Heart right ventricle (tissue), 16 donors: Measurements from ENCODE around the gene MYO5A. TPM values are rescaled to one million over a fixed set of nuclear protein-coding genes. Genes with fewer than 3 reads are reported as not detected.

Source experiments
- ATAC-seq, 8 donors: fragments of 200-7000 bp; cut with Tn5 transposase; one replicate each; pipeline ENCODE4 v1.9.1; 2020; ENCODE audit warnings: mild to moderate bottlenecking in 8 of 8, moderate library complexity in 8 of 8, moderate number of reproducible peaks in 1 of 8
- DNase-seq, 2 donors: peaks; one replicate each; pipeline ENCODE4 v3.0.0-alpha.2; 2020
- H3K27ac ChIP-seq, 10 donors: fragments of 200-600 bp; sonication (generic) in 2 of 10; one replicate each; pipeline versions ENCODE4 v1.5.0 to v1.8.0; 2020 to 2022; ENCODE audit warnings: mild to moderate bottlenecking in 3 of 10
- H3K27me3 ChIP-seq, 7 donors: fragments of 200-600 bp; one replicate each; pipeline ENCODE4 v1.8.0; 2021 to 2022; ENCODE audit warnings: mild to moderate bottlenecking in 2 of 7
- H3K36me3 ChIP-seq, 9 donors: fragments of 200-600 bp; sonication (generic) in 1 of 9; one replicate each; pipeline versions ENCODE4 v1.5.0 to v1.8.0; 2020 to 2022; ENCODE audit warnings: mild to moderate bottlenecking in 2 of 9
- H3K4me1 ChIP-seq, 9 donors: fragments of 200-600 bp; sonication (generic) in 1 of 9; one replicate each; pipeline versions ENCODE4 v1.5.0 to v1.8.0; 2020 to 2022; ENCODE audit warnings: mild to moderate bottlenecking in 4 of 9
- H3K4me3 ChIP-seq, 10 donors: fragments of 200-600 bp; sonication (generic) in 2 of 10; one replicate each; pipeline versions ENCODE4 v1.5.0 to v1.8.0; 2020 to 2022; ENCODE audit warnings: mild to moderate bottlenecking in 7 of 10, moderate library complexity in 2 of 10
- H3K9me3 ChIP-seq, 11 donors: fragments of 200-600 bp in 10 of 11; sonication (generic) in 2 of 11; one replicate each; pipeline versions ENCODE4 v1.5.0 to v1.8.0; 2013 to 2022; ENCODE audit warnings: mild to moderate bottlenecking in 2 of 11, control low read depth in 1 of 11, moderate library complexity in 1 of 11
- WGBS, 2 donors: extraction: QIAGEN DNeasy Blood & Tissue Kit; methylation state at CpG; one replicate each; pipeline ENCODE4 v1.1.7; 2013; ENCODE audit warnings: inconsistent platforms in 1 of 2; 5-methylcytosine and 5-hydroxymethylcytosine counted together
- intact Hi-C, 10 donors: fragments of 100-400 bp; cut with DNase I; formaldehyde crosslinking; loops; one replicate each; pipeline versions ENCODE4 v1.11.1 to v1.14.2; 2022
- polyA plus RNA-seq, 2 donors: library from polyadenylated mRNA; stranded (reverse); fragments of 200-250 nt; gene quantifications; one replicate each; pipeline ENCODE4 v1.2.3, GENCODE V29; 2013
- total RNA-seq, 10 donors: library from RNA; stranded (reverse); fragmentation: NEBNext Ultra II Directional in 3 of 10; extraction: Animal tissue kit (Norgen Biotek cat#: 25700) in 3 of 10; gene quantifications; one replicate each; pipeline versions ENCODE4 v1.2.1 to v1.2.4, GENCODE V29; 2021 to 2023
- TF ChIP-seq, protein P1 (sequence below), 9 donors: fragments of 200-600 bp; sonication (generic) in 2 of 9; IDR thresholded peaks; one replicate each; pipeline versions ENCODE4 v1.5.0 to v1.8.0; 2021 to 2022; ENCODE audit warnings: antibody characterized with exemption in 9 of 9, mild to moderate bottlenecking in 5 of 9, moderate library complexity in 1 of 9
- donor health status: Arrhythmogenic right ventricular cardiomyopathy.
- donor health status: ischemic (EF 13 %, LVEDD 7.1; RV severe dilation, severe dysfunction).
- donor health status: healthy with polysubstance abuse.
- donor health status: DM: no; HTN: yes; CAD: no.
- donor health status: DM: no; HTN: no; CAD: no.
- donor health status: ischemic (EF 25% LVEDD 6.9; RV normal size, moderate dysfunction).
- donor health status: ischemic (EF 25% LVEDD 5.7; RV mildly dilated, moderate dysfunction).
- donor health status: healthy.
- donor health status: DM: yes; HTN: yes; CAD: no.
- donor health status: Ischemic cardiomyopathy.
- donor health status: ischemic (EF 35%, LVEDD 5.7; RV mildly dilated, moderate dysfunction).
- donor health status: nonischemic (EF 11% LVEDD 7.7; RV severe dilation, severe dysfunction).
- donor health status: DM: yes; HTN: yes; CAD: no.
- donor health status: PGD.
- donor health status: ischemic (EF 29% LVEDD 5.4; RV normal size, mild dysfunction).
- donor health status: nonischemic (EF 23%, LVEDD 6.1; RV moderate dilation, normal function).

The MYO5A gene
- total and polyA plus RNA-seq, 12 donors: 3.1 to 15.7 (median 6.3) TPM

- Histone ChIP-seq H3K4me3 (no peak overlapping the region), H3K9me3 (no peaks in the 10 kb centered on the region), H3K4me1 (peaks cover 0 to 50% (median 11%) of the 10 kb centered on the region in 9 donors), H3K27me3 (no peaks in the 10 kb centered on the region), H3K27ac (no peak overlapping the region), H3K36me3 (no peaks in the 10 kb centered on the region)
- WGBS, 2 donors: 88 to 89% methylated on average over 6 of the region's 6 CpGs
- TF ChIP-seq, protein P1, sequence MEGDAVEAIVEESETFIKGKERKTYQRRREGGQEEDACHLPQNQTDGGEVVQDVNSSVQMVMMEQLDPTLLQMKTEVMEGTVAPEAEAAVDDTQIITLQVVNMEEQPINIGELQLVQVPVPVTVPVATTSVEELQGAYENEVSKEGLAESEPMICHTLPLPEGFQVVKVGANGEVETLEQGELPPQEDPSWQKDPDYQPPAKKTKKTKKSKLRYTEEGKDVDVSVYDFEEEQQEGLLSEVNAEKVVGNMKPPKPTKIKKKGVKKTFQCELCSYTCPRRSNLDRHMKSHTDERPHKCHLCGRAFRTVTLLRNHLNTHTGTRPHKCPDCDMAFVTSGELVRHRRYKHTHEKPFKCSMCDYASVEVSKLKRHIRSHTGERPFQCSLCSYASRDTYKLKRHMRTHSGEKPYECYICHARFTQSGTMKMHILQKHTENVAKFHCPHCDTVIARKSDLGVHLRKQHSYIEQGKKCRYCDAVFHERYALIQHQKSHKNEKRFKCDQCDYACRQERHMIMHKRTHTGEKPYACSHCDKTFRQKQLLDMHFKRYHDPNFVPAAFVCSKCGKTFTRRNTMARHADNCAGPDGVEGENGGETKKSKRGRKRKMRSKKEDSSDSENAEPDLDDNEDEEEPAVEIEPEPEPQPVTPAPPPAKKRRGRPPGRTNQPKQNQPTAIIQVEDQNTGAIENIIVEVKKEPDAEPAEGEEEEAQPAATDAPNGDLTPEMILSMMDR (IDR thresholded peaks at IDR 0.05): no peak
- intact Hi-C loops: no loop called here
- DNase-seq (peak in 1 of 2 donors; percentile 15), ATAC-seq (no peak)
Observed at GRCh38 chr15:52505151-52505550, 23.5 kb downstream of the MYO5A start.

DNA sequence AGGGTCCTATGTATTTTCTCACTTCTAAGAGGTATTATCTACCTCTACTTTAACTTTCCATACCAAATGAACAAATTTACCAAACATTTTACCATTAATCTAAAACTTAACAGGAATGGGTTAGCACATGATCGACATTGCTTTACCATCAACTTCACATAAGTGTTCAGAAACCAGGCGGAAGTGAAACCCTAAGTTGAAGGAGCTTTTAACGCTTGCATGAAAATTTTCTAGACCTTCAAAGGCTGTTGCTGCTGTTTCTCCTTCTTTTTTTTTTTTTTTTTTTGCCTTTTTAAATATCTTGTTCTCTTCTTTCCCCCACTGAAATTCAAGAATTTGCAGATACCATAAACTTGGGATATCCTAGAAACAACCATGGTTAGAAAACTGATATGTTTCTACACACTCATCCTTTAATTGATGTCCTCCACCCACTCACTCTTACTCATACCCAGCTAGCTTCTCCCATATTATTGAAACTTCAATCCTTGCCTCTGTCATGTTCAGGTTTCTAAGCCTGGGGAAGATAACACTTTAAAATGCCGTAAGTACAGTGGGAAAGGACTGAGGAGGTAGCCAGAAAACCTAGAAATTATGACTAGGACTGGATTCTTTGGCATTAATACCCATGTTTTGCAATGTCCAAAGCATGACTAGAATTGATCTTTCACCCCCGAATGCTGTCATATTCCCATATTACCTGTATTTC, 24.7 kb downstream of the MYO5A start:
- Histone ChIP-seq H3K36me3 (no peaks in the 10 kb centered on the region), H3K4me1 (peaks cover 0 to 47% (median 0%) of the 10 kb centered on the region in 9 donors), H3K27me3 (no peaks in the 10 kb centered on the region), H3K27ac (peak overlapping the region in 1 of 10 donors; percentile 64), H3K4me3 (no peak overlapping the region), H3K9me3 (no peaks in the 10 kb centered on the region)
- ATAC-seq (no peak), DNase-seq (no peak)
- TF ChIP-seq, protein P1 (IDR thresholded peaks at IDR 0.05): no peak
- intact Hi-C loops: no loop called here
- WGBS, 2 donors: 79 to 95% methylated on average over 5 of the region's 5 CpGs

- TF ChIP-seq, protein P1 (IDR thresholded peaks at IDR 0.05): no peak
- H3K9me3 ChIP-seq: no peaks in the 10 kb centered on the region
- no peaks in the 10 kb centered on the region for H3K36me3 ChIP-seq
- peaks cover 0 to 40% (median 0%) of the 10 kb centered on the region in 9 donors for H3K4me1 ChIP-seq
- peak overlapping the region in 1 of 10 donors; percentile 64 for H3K27ac ChIP-seq
- intact Hi-C loops: no loop called here
- no peak overlapping the region for H3K4me3 ChIP-seq
- ATAC-seq (no peak), DNase-seq (no peak)
- WGBS, 2 donors: 67 to 69% methylated on average over 1 of the region's 1 CpG
- H3K27me3 ChIP-seq: no peaks in the 10 kb centered on the region
Observed at GRCh38 chr15:52502608-52503007, 26.1 kb downstream of the MYO5A start.

DNA sequence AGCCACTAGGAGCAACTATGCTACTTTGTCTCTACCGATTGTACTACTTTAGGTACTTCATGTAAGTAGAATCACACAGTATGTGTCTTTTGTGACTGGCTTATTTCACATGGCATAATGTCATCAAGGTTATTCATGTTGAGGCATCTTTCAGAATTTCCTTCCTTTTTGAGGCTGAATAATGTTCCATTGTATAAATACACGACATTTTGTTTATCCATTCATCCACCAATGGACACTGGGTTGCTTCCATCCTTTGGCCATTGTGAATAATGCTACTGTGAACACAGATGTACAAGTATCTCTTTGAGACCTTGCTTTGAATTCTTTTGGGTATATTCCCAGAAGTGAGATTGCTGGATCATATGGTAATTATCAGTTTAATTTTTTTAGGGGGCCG, 29.2 kb downstream of the MYO5A start:
- Histone ChIP-seq H3K4me1 (peaks cover 0 to 52% (median 0%) of the 10 kb centered on the region in 9 donors), H3K27ac (no peak overlapping the region), H3K4me3 (no peak overlapping the region), H3K9me3 (no peaks in the 10 kb centered on the region), H3K27me3 (no peaks in the 10 kb centered on the region), H3K36me3 (no peaks in the 10 kb centered on the region)
- ATAC-seq (no peak), DNase-seq (no peak)
- WGBS, 2 donors: 83 to 86% methylated on average over 3 of the region's 3 CpGs
- intact Hi-C loops: no loop called here
- TF ChIP-seq, protein P1 (IDR thresholded peaks at IDR 0.05): no peak
